Measurements from ENCODE around the gene CMKLR1.

CMKLR1 gene

GRCh38 chr12:108297424-108297823, 41.7 kb downstream of the CMKLR1 start:
- DNase-seq = no peak

DNA sequence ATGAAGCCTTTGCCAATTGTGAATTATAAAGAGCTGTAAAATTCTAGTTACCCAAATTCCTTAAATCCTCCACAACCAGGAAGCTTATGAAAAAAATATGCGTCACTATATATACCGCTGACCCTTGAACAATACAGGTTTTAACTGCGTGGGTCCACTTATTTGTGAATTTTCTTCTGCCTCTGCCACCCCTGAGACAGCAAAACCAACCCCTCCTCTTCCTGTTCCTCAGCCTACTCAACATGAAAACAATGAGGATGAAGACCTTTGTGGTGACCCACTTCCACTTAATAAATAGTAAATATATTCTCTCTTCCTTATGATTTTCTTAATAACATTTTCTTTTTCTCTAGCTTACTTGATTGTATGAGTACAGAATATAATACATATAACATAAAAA, 42.2 kb downstream of the CMKLR1 start:
- no peak for DNase-seq

- DNase-seq = no peak
Observed at GRCh38 chr12:108295641-108296040, 43.5 kb downstream of the CMKLR1 start.

- no peak for DNase-seq
Observed at GRCh38 chr12:108289350-108290161, 49.6 kb downstream of the CMKLR1 start.

- no peak for DNase-seq
Observed at GRCh38 chr12:108287227-108287626, 51.9 kb downstream of the CMKLR1 start.

GRCh38 chr12:108285016-108285415, 54.1 kb downstream of the CMKLR1 start:
- DNase-seq = no peak

GRCh38 chr12:108284163-108284562, 54.9 kb downstream of the CMKLR1 start:
- no peak for DNase-seq

- no peak for DNase-seq
Observed at GRCh38 chr12:108282676-108283075, 56.4 kb downstream of the CMKLR1 start.

DNA sequence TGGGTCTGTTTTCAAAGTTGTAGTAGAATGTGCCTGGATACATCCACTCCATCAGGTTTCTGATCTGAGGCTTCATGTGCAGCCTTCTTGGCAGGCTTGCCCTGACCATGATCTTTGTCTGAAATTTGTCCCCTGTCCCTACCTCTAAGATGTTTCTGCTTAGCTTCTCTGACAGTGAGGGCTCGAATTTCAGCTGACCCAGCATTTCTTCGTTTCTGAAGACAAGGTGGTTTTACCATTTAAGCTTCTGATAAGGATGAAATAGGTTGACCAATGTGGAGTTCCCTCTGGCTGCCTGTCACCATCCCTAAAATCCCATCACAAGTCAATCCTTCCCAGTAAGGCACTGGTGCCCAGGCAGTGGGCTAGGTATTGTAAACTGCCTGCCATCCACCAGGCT, 57.0 kb downstream of the CMKLR1 start:
- no peak for DNase-seq

DNA sequence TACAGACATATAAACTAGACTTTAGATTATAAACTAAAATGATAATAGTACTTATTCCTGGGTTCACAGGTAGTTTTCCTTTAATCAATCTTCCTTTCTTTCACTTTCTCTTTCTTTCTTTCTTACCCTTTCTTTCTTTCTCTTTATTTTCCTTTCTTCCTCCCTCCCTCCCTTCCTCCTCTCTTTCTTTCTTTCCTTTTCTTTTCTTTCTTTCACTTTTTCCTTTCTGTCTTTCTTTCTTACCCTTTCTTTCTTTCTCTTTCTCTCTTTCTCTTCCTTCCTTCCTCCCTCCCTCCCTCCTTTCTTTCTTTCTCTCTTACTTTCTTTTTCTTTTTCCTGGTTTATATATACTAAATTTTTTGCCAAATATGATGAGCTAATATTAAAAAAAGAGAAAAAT, 61.5 kb downstream of the CMKLR1 start:
- DNase-seq = no peak

DNA sequence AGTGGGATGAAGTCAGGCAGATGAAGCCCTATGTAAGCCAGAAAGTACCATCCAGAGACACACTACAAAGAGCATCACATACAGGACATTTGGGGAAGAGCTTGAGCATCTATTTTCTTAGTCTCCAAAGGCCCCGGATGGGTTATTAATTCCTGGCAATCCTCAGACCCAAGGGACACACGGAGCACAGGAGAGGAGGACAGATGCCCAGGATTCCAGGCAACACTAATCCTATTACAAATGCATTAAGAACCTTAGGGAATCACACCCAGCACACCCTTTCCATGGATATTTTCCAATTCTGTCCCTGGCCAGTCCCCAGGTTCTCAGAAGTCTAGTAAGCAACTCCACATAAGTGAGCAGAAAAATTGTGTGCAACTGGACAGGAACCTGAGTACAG, 65.9 kb downstream of the CMKLR1 start:
- DNase-seq = no peak

DNA sequence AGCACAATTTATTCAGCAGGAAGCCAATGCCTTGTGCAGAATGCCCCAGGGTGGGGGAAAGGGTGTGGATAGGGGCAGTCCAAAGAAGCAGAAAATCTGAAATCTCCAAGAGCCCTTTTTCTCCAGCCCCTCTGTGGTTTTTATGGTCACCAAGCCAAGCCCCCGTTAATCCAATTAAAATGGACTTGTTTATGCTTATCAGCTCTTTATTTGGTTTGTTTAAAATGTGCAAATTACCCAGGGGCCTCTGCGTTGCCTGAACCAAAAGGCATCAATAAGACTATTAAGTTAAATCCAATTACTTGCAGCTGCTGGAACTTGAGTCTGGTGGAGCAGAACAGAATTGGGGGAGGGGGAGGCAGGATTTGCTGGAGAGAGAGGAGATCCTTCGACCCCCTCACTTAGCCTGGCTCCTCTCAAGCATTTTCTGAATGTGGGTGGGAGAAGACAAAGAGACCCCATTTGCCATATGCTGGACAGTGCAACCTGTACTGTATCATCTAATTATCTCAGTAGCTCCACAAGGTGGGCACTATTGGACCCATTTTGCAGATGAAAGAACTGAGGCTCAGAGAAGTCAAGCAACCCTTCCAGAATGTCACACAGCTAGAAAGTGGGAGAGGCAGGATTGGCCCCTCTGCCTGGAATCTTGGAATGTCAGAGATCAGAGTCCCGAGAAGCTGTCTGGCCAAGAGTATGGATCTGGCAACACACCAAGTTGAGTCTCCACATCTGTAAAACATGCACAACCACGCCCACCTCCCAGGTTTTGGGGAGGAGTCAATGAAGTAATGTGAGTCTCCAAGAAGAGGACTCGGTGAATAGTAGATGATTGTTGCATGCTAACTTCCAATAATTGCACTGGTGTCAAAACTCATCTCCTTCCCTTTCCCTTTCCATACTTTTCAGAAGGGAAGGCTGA, 66.9 kb downstream of the CMKLR1 start:
- no peak for DNase-seq

- no peak for DNase-seq
Observed at GRCh38 chr12:108270849-108271143, 68.3 kb downstream of the CMKLR1 start.

DNA sequence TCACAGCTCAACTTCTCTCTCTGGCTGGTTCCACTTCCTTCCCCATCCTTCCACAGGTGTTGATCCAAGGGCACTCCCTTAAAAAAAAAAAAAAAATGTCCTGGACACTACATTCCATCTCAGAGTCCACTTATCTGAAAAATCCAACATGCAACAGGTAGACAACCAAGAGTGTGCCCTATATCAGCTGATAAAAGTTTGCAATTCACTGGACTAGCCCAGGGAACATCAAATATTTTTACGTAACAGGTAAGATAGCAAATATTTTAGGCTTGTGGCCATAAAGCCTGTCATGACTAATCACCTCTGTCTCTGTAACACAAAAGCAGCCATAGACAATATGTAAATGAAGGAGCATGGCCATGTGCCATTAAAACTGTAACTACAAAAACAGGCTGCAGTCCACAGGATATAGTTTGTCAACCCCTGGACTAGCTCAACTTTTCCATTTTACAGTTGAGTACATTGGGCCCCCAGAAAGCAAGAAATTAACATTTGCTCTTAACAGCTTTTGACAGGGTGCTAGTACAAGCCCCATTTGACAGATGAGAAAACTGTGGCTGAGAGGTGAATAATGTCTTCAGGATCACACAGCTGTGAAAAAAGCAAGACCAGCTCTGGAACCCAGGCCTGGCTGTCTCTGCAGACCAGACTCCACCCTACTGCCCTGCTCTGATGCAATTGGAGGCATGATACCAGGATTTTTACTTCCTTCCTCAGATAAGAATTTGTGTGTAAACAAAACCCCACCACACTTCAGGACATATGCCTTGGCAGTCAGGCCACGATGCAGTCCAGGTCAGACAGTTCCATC, 68.9 kb downstream of the CMKLR1 start:
- no peak for DNase-seq

DNA sequence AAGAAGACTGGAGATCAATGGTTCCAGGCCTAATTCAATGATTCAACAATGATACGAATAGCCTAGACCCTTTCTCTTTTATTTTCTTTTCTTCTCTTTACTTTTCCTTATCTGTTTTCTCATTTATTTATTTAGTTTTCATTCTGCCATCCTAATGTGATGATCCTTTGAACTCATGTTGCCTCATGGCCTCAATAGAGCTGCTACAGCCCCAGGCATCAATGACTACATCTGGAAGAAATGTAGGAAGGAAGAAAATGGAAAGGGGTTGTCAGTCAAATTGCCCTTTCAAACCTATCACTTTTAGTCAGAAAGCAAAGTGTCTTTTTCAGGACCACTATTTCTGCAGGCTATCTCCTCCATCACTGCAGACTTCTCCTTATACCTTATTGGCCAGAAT, 69.9 kb downstream of the CMKLR1 start:
- DNase-seq = no peak

- no peak for DNase-seq
Observed at GRCh38 chr12:108268397-108268796, 70.7 kb downstream of the CMKLR1 start.

- no peak for DNase-seq
Observed at GRCh38 chr12:108267450-108267849, 71.7 kb downstream of the CMKLR1 start.

DNA sequence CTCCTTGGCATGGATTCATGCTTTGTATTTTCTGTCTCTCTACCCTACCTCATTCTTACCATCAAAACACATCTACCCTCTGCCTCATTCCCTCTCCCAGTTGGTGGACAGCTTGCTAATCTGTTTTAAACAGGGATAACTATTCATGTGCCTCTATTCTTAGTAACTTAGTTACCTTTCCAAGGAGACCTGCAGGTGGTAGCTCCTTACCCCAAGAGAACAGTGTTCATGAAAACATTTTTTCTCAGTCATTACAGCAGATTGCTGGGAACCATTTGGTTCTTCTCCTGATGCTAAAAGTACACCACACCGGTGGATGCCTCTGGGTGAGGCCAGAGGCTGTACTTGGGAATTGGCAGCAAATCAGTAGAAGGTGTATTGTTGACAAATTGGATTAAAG, 73.0 kb downstream of the CMKLR1 start:
- no peak for DNase-seq

DNA sequence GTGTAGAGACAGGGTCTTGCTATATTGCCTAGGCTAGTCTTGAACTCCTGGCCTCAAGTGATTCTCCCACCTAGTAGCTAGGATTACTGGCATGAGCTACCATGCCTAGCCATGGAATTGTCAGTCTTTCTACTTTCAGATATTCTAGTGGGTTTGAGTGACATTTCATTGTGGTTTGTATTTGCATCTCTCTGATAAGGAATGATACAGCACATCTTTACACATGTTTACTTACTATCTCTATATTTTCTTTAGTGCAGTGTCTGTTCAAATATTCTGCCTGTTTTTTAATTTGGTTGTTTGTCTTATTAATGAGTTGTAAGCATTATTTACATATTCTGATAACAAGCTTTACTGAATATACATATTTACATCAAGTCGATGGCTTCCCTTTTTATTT, 73.6 kb downstream of the CMKLR1 start:
- no peak for DNase-seq

GRCh38 chr12:108260969-108261368, 78.1 kb downstream of the CMKLR1 start:
- no peak for DNase-seq

GRCh38 chr12:108260039-108260438, 79.1 kb downstream of the CMKLR1 start:
- no peak for DNase-seq

GRCh38 chr12:108257610-108258106, 81.5 kb downstream of the CMKLR1 start:
- no peak for DNase-seq

- DNase-seq = no peak
Observed at GRCh38 chr12:108257004-108257403, 82.1 kb downstream of the CMKLR1 start.
